ENCODE measurements around the gene LPAR3.
A peak's percentile ranks its signal among the peaks of the same experiment; 100 is the strongest.
"Not testable (repeated sequence)": the region's sequence is repeated elsewhere in the genome, so short reads cannot be mapped to it uniquely, and the experiment has no call there.

Gene LPAR3

GRCh38 chr1:84902727-84903126, 9.7 kb upstream of the LPAR3 start:
- not testable (repeated sequence) for DNase-seq

- no peak for DNase-seq
Measured at GRCh38 chr1:84899969-84900368, 7.0 kb upstream of the LPAR3 start.

GRCh38 chr1:84896279-84896678, 3.3 kb upstream of the LPAR3 start:
- DNase-seq: no peak

- no peak for DNase-seq
Measured at GRCh38 chr1:84890566-84890965, 2.4 kb downstream of the LPAR3 start.

GRCh38 chr1:84889437-84889836, 3.6 kb downstream of the LPAR3 start:
- DNase-seq: no peak

- peak; percentile 67 for DNase-seq
Measured at GRCh38 chr1:84888753-84889152, 4.3 kb downstream of the LPAR3 start.

GRCh38 chr1:84887261-84887934, 5.6 kb downstream of the LPAR3 start:
- no peak for DNase-seq

GRCh38 chr1:84885469-84885868, 7.5 kb downstream of the LPAR3 start:
- no peak for DNase-seq

- DNase-seq: no peak
Measured at GRCh38 chr1:84884671-84885389, 8.2 kb downstream of the LPAR3 start.

GRCh38 chr1:84883286-84883685, 9.7 kb downstream of the LPAR3 start:
- no peak for DNase-seq

- DNase-seq: no peak
Measured at GRCh38 chr1:84877592-84877991, 15.4 kb downstream of the LPAR3 start.

- DNase-seq: peak; percentile 12
Measured at GRCh38 chr1:84876353-84876752, 16.7 kb downstream of the LPAR3 start.

- DNase-seq: no peak
Measured at GRCh38 chr1:84873366-84873765, 19.6 kb downstream of the LPAR3 start.

- no peak for DNase-seq
Measured at GRCh38 chr1:84872696-84873355, 20.2 kb downstream of the LPAR3 start.

- DNase-seq: no peak
Measured at GRCh38 chr1:84871181-84871580, 21.8 kb downstream of the LPAR3 start.

- no peak for DNase-seq
Measured at GRCh38 chr1:84870591-84870990, 22.4 kb downstream of the LPAR3 start.

GRCh38 chr1:84869720-84870119, 23.3 kb downstream of the LPAR3 start:
- DNase-seq: no peak

GRCh38 chr1:84862810-84863251, 30.2 kb downstream of the LPAR3 start:
- DNase-seq: peak; percentile 63

GRCh38 chr1:84861988-84862644, 30.9 kb downstream of the LPAR3 start:
- DNase-seq: no peak

GRCh38 chr1:84861516-84861915, 31.5 kb downstream of the LPAR3 start:
- no peak for DNase-seq

GRCh38 chr1:84859866-84860265, 33.1 kb downstream of the LPAR3 start:
- DNase-seq: no peak

GRCh38 chr1:84857906-84858305, 35.1 kb downstream of the LPAR3 start:
- DNase-seq: no peak

GRCh38 chr1:84856726-84857270, 36.2 kb downstream of the LPAR3 start:
- no peak for DNase-seq

Measured in CD4-positive, alpha-beta T cell treated with Interleukin-6 for 4 hours (primary cell).